Liver (tissue), 3 donors: Measurements from ENCODE around the gene HDDC2.

Experiments
- EGR1 ChIP-seq, 2 donors: IDR thresholded peaks; 2 replicates each; pipeline ENCODE4 v1.6.1; 2016 to 2018; ENCODE audit warnings: antibody characterized with exemption in 2 of 2, low read depth in 2 of 2
- MAX ChIP-seq: IDR thresholded peaks from 2 replicates; pipeline ENCODE4 v1.6.1; 2016; ENCODE audit warnings: antibody characterized with exemption
- REST ChIP-seq: IDR thresholded peaks from 2 replicates; pipeline ENCODE4 v1.6.1; 2016; ENCODE audit warnings: antibody characterized with exemption, mild to moderate bottlenecking
- SP1 ChIP-seq: IDR thresholded peaks from 2 replicates; pipeline ENCODE4 v1.6.1; 2018; ENCODE audit warnings: antibody characterized with exemption, mild to moderate bottlenecking
- TF ChIP-seq, protein P1 (sequence below): fragments of 150-350 bp; IDR thresholded peaks from 2 replicates; pipeline ENCODE4 v1.5.1; 2017; ENCODE audit warnings: improper control_type of control experiment, low read depth, low read length; ENCODE audit not compliant: missing input control
- TF ChIP-seq, protein P2 (sequence below): IDR thresholded peaks from 2 replicates; pipeline ENCODE4 v1.6.1; 2016; ENCODE audit warnings: antibody characterized with exemption
- donor health status: healthy.
- donor health status: healthy.

GRCh38 chr6:125250511-125250910 is 51.3 kb downstream of the HDDC2 start:
- TF ChIP-seq, protein P1, sequence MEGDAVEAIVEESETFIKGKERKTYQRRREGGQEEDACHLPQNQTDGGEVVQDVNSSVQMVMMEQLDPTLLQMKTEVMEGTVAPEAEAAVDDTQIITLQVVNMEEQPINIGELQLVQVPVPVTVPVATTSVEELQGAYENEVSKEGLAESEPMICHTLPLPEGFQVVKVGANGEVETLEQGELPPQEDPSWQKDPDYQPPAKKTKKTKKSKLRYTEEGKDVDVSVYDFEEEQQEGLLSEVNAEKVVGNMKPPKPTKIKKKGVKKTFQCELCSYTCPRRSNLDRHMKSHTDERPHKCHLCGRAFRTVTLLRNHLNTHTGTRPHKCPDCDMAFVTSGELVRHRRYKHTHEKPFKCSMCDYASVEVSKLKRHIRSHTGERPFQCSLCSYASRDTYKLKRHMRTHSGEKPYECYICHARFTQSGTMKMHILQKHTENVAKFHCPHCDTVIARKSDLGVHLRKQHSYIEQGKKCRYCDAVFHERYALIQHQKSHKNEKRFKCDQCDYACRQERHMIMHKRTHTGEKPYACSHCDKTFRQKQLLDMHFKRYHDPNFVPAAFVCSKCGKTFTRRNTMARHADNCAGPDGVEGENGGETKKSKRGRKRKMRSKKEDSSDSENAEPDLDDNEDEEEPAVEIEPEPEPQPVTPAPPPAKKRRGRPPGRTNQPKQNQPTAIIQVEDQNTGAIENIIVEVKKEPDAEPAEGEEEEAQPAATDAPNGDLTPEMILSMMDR = no peak
- TF ChIP-seq REST (no peak), EGR1 (IDR thresholded peaks at IDR 0.05; ENCODE audit: low read depth in 2 of 2) (no peak), MAX (no peak), SP1 (no peak)
- TF ChIP-seq, protein P2, sequence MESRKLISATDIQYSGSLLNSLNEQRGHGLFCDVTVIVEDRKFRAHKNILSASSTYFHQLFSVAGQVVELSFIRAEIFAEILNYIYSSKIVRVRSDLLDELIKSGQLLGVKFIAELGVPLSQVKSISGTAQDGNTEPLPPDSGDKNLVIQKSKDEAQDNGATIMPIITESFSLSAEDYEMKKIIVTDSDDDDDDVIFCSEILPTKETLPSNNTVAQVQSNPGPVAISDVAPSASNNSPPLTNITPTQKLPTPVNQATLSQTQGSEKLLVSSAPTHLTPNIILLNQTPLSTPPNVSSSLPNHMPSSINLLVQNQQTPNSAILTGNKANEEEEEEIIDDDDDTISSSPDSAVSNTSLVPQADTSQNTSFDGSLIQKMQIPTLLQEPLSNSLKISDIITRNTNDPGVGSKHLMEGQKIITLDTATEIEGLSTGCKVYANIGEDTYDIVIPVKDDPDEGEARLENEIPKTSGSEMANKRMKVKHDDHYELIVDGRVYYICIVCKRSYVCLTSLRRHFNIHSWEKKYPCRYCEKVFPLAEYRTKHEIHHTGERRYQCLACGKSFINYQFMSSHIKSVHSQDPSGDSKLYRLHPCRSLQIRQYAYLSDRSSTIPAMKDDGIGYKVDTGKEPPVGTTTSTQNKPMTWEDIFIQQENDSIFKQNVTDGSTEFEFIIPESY = no peak
